Hepatocyte (in vitro differentiated cells): ENCODE measurements around the gene CEP192. TPM values are rescaled to one million over a fixed set of nuclear protein-coding genes. Genes with fewer than 3 reads are reported as not detected.
"Not testable (repeated sequence)": the region's sequence is repeated elsewhere in the genome, so short reads cannot be mapped to it uniquely, and the experiment has no call there.

Experiments
- DNase-seq: peaks from one replicate; pipeline ENCODE4 v3.0.0-alpha.2; 2016; ENCODE audit warnings: low spot score
- H2AFZ ChIP-seq: fragments of 200-600 bp; sonication (generic); 2 replicates; pipeline ENCODE4 v1.6.0; 2016; ENCODE audit warnings: antibody characterized with exemption, mild to moderate bottlenecking
- H3K27ac ChIP-seq: fragments of 200-600 bp; sonication (generic); 2 replicates; pipeline ENCODE4 v1.5.1; 2016; ENCODE audit warnings: mild to moderate bottlenecking
- H3K27me3 ChIP-seq: fragments of 200-600 bp; sonication (generic); 2 replicates; pipeline ENCODE4 v1.6.1; 2016
- H3K36me3 ChIP-seq: fragments of 200-600 bp; sonication (generic); replicated peaks from 2 replicates; pipeline ENCODE4 v1.5.1; 2016; ENCODE audit warnings: low read depth; ENCODE audit not compliant: insufficient read depth
- H3K4me1 ChIP-seq: fragments of 200-600 bp; sonication (generic); 2 replicates; pipeline ENCODE4 v1.5.1; 2016; ENCODE audit warnings: mild to moderate bottlenecking, moderate library complexity; ENCODE audit not compliant: insufficient read depth
- H3K4me2 ChIP-seq: fragments of 200-600 bp; sonication (generic); 2 replicates; pipeline ENCODE4 v1.6.0; 2016
- H3K4me3 ChIP-seq: fragments of 200-600 bp; sonication (generic); 2 replicates; pipeline ENCODE4 v1.5.1; 2016; ENCODE audit warnings: mild to moderate bottlenecking
- H3K79me2 ChIP-seq: fragments of 200-600 bp; sonication (generic); 2 replicates; pipeline ENCODE4 v1.6.0; 2017; ENCODE audit warnings: mild to moderate bottlenecking
- H3K9me2 ChIP-seq: fragments of 200-600 bp; sonication (generic); replicated peaks from 2 replicates; pipeline ENCODE4 v1.6.0; 2017; ENCODE audit warnings: mild to moderate bottlenecking; ENCODE audit not compliant: insufficient read depth
- H3K9me3 ChIP-seq: fragments of 200-600 bp; sonication (generic); 2 replicates; pipeline ENCODE4 v1.5.1; 2016; ENCODE audit warnings: low read depth, mild to moderate bottlenecking
- H4K20me1 ChIP-seq: fragments of 200-600 bp; sonication (generic); 2 replicates; pipeline ENCODE4 v1.6.0; 2016; ENCODE audit warnings: mild to moderate bottlenecking; ENCODE audit not compliant: insufficient read depth, poor library complexity, severe bottlenecking
- EZH2 ChIP-seq: fragments of 200-600 bp; sonication (generic); IDR thresholded peaks from 2 replicates; pipeline ENCODE4 v1.6.1; 2016; ENCODE audit warnings: antibody characterized with exemption, mild to moderate bottlenecking, borderline replicate concordance
- EZH2phosphoT487 ChIP-seq: fragments of 200-600 bp; sonication (generic); IDR thresholded peaks from one replicate; pipeline ENCODE4 v1.6.1; 2018; ENCODE audit warnings: antibody characterized with exemption, mild to moderate bottlenecking, low read depth, moderate library complexity; ENCODE audit not compliant: unreplicated experiment, severe bottlenecking
- WGBS: methylation state at CpG from one replicate; pipeline ENCODE4 v1.1.6; 2016; ENCODE audit warnings: low lambda C conversion rate; ENCODE audit errors: missing lambda C conversion rate; 5-methylcytosine and 5-hydroxymethylcytosine counted together
- polyA plus RNA-seq: library from polyadenylated mRNA; unstranded; fragments of >200 nt; fragmentation: Nextera tagmentation; extraction: Ambion mirVana; gene quantifications from 2 replicates; pipeline ENCODE4 v1.2.1, GENCODE V29; 2016
- total RNA-seq: library from RNA; depleted of rRNA; stranded (reverse); fragments of >200 nt; gene quantifications from 2 replicates; pipeline ENCODE4 v1.2.3, GENCODE V29; 2014
- TF ChIP-seq, protein P1 (sequence below): fragments of 200-600 bp; sonication (generic); IDR thresholded peaks from 2 replicates; pipeline ENCODE4 v1.5.1; 2016; ENCODE audit warnings: antibody characterized with exemption, mild to moderate bottlenecking; ENCODE audit not compliant: poor library complexity

Gene CEP192
- total and polyA plus RNA-seq, 2 experiments from 2014 or later, result 7.9 to 17.4 TPM

DNA sequence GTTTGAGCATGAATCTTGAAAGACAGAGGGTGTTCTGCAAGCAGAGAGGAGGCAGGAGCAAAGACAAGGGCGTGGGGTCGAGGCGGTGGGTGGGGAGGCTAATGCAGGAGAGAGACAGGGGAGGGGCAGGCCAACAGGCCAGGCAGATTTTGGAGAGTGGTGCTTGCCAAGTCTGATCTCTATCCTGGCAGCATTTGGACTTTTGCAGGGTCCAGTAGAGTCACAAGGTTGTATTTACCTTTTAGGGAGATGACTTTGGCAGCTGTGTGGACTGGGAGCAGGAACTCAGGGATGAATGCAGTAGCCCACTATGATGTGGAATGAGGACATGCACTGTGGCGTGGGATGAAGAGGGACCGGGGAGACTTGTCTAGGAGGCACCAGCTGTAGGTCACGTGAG, 15.7 kb upstream of the CEP192 start:
- no peak overlapping the region for H3K4me2 ChIP-seq
- 97% methylated on average over 6 of the region's 6 CpGs for WGBS
- H3K4me3 ChIP-seq, result no peak overlapping the region
- no peaks in the 10 kb centered on the region for H3K4me1 ChIP-seq
- no peak overlapping the region for H2AFZ ChIP-seq
- DNase-seq, result no peak
- H3K9me3 ChIP-seq, result no peaks in the 10 kb centered on the region
- H3K36me3 ChIP-seq, result no peaks in the 10 kb centered on the region
- H3K79me2 ChIP-seq, result no peaks in the 10 kb centered on the region
- H3K9me2 ChIP-seq, result no peaks in the 10 kb centered on the region
- H3K27me3 ChIP-seq, result no peaks in the 10 kb centered on the region
- no peak overlapping the region for H3K27ac ChIP-seq
- no peak for TF ChIP-seq EZH2phosphoT487
- H4K20me1 ChIP-seq, result no peaks in the 10 kb centered on the region

DNA sequence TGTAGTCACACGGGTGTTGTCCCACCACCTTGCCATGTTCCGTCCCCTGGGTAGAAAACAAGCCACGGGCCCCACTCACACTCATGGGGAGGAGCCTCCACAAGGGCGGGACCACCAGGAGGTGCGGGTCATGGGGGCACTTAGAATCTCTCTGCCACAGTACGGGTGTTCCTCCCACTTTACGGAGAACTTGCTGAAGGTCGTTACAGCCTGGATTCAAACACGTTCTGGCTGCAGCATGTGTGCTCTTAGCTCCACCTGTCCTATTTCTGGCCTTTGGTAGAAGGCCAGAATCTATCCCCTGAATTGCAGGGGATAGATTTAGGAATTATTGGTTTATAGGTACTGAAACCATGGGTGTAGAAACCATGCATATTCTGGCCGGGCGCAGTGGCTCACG, 14.9 kb upstream of the CEP192 start:
- Histone ChIP-seq H3K4me3 (no peak overlapping the region), H3K4me1 (no peaks in the 10 kb centered on the region), H3K27me3 (no peaks in the 10 kb centered on the region), H3K9me3 (no peaks in the 10 kb centered on the region), H3K4me2 (no peak overlapping the region), H2AFZ (no peak overlapping the region), H3K79me2 (no peaks in the 10 kb centered on the region), H3K36me3 (no peaks in the 10 kb centered on the region), H3K9me2 (no peaks in the 10 kb centered on the region), H4K20me1 (no peaks in the 10 kb centered on the region), H3K27ac (no peak overlapping the region)
- 96% methylated on average over 11 of the region's 12 CpGs for WGBS
- TF ChIP-seq EZH2 (no peak), EZH2phosphoT487 (no peak)
- TF ChIP-seq, protein P1, sequence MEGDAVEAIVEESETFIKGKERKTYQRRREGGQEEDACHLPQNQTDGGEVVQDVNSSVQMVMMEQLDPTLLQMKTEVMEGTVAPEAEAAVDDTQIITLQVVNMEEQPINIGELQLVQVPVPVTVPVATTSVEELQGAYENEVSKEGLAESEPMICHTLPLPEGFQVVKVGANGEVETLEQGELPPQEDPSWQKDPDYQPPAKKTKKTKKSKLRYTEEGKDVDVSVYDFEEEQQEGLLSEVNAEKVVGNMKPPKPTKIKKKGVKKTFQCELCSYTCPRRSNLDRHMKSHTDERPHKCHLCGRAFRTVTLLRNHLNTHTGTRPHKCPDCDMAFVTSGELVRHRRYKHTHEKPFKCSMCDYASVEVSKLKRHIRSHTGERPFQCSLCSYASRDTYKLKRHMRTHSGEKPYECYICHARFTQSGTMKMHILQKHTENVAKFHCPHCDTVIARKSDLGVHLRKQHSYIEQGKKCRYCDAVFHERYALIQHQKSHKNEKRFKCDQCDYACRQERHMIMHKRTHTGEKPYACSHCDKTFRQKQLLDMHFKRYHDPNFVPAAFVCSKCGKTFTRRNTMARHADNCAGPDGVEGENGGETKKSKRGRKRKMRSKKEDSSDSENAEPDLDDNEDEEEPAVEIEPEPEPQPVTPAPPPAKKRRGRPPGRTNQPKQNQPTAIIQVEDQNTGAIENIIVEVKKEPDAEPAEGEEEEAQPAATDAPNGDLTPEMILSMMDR, result no peak
- no peak for DNase-seq

DNA sequence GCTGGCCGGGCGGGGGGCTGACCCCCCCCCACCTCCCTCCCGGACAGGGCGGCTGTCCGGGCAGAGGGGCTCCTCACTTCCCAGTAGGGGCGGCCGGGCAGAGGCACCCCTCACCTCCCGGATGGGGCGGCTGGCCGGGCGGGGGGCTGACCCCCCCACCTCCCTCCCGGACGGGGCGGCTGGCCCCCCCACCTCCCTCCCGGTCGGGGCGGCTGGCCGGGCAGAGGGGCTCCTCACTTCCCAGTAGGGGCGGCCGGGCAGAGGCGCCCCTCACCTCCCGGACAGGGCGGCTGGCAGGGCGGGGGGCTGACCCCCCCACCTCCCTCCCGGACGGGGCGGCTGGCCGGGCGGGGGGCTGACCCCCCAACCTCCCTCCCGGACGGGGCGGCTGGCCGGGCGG, 11.1 kb upstream of the CEP192 start:
- not testable (repeated sequence) for DNase-seq, H3K4me1 ChIP-seq, H3K79me2 ChIP-seq, H3K4me2 ChIP-seq, H3K9me2 ChIP-seq, H4K20me1 ChIP-seq, H3K36me3 ChIP-seq, H3K9me3 ChIP-seq, H3K27ac ChIP-seq, H2AFZ ChIP-seq, H3K4me3 ChIP-seq, H3K27me3 ChIP-seq
- WGBS, result no CpG with 5 or more reads among the region's 34 CpGs

DNA sequence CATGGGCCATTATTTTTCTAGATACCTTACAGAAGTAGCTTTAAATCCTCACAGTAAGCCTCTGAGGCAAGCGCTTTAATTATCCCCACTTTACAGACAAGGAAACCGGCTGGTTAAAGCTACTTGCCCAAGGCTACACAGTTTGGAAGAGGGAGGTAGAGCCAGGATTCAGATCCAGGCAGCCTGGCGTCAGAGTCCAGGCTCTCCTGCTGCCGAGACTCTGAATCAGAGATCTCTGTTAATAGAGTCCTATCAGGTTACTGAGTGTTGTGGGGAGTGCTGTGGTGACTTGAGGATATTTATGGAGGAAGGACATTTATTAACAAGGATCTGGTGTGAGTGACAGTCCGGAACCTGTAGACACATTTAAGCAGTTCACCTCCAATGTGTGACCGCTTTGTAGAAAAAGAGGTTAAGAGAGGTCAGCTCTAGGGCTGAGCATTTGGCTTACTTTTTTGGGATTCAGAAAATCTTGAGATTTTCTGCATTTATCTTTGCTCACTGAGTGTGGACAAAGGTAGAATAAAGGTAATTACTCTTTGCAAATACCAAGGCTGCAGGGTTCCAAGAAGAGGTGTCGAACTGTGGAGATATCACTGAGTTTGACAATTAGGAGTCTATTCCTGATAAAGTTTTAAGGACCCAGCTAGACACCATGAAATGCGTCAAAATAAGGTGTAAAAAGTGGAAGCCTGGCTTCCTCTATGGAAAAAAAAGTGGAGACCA, 1.6 kb upstream of the CEP192 start:
- Histone ChIP-seq H3K27me3 (no peaks in the 10 kb centered on the region), H3K36me3 (no peaks in the 10 kb centered on the region), H3K9me2 (no peaks in the 10 kb centered on the region), H3K4me1 (peaks cover 10% of the 10 kb centered on the region), H3K79me2 (peaks cover 26% of the 10 kb centered on the region), H4K20me1 (peaks cover 9% of the 10 kb centered on the region), H3K27ac (peak overlapping the region; percentile 47), H3K4me3 (no peak overlapping the region), H3K4me2 (peak overlapping the region; percentile 75), H3K9me3 (no peaks in the 10 kb centered on the region), H2AFZ (no peak overlapping the region)
- TF ChIP-seq, protein P1, result no peak
- TF ChIP-seq EZH2phosphoT487 (no peak), EZH2 (no peak)
- 76% methylated on average over 8 of the region's 8 CpGs for WGBS
- DNase-seq, result no peak
